A673 (cell line): ENCODE results near the gene OR10G8. TPM values are rescaled to one million over a fixed set of nuclear protein-coding genes. Genes with fewer than 3 reads are reported as not detected.
A peak's percentile ranks its signal among the peaks of the same experiment; 100 is the strongest.

Experiments used
- BruUV-seq: library from RNA; stranded (reverse); fragments of 400-500 nt; replicated peaks from 2 replicates; lab custom pipeline; 2021; lab: Mats Ljungman, UMichigan
- CTCF ChIA-PET: fragments of 300-600 bp; sonication (Branson Sonifier 250); formaldehyde crosslinking; loops from one replicate; lab custom pipeline; 2022; ENCODE audit warnings: antibody characterized with exemption; lab: Charles Lee
- POLR2A ChIA-PET: fragments of 300-600 bp; sonication (Branson Sonifier 250); formaldehyde crosslinking; loops from one replicate; lab custom pipeline; 2022; ENCODE audit warnings: antibody characterized with exemption; ENCODE audit not compliant: low non-redundant PET; lab: Charles Lee
- DNase-seq: peaks from one replicate; pipeline ENCODE4 v3.0.0-alpha.2; 2015; ENCODE audit warnings: low spot score
- H3K27ac ChIP-seq: fragments of 200-600 bp; sonication (generic); 2 replicates; pipeline ENCODE4 v1.5.1; 2016; ENCODE audit warnings: mixed run types, low read depth, mild to moderate bottlenecking, mixed read lengths, antibody characterized with exemption, low read length; ENCODE audit not compliant: poor library complexity, severe bottlenecking
- H3K27me3 ChIP-seq: fragments of 200-600 bp; sonication (generic); replicated peaks from 2 replicates; pipeline ENCODE4 v1.6.1; 2017; ENCODE audit warnings: mixed run types, low read depth, mild to moderate bottlenecking, mixed read lengths, antibody characterized with exemption, low read length; ENCODE audit not compliant: insufficient read depth, poor library complexity
- H3K36me3 ChIP-seq: fragments of 200-600 bp; sonication (generic); 2 replicates; pipeline ENCODE4 v1.6.1; 2016; ENCODE audit warnings: mixed run types, mild to moderate bottlenecking, mixed read lengths, antibody characterized with exemption, low read length; ENCODE audit not compliant: insufficient read depth, poor library complexity, severe bottlenecking
- H3K4me1 ChIP-seq: fragments of 200-600 bp; sonication (generic); 2 replicates; pipeline ENCODE4 v1.6.1; 2017; ENCODE audit warnings: mixed run types, mild to moderate bottlenecking, mixed read lengths, antibody characterized with exemption, low read length; ENCODE audit not compliant: insufficient read depth, poor library complexity, severe bottlenecking
- H3K4me3 ChIP-seq: fragments of 200-600 bp; sonication (generic); 2 replicates; pipeline ENCODE4 v1.5.1; 2016; ENCODE audit warnings: low read depth, mixed run types, mild to moderate bottlenecking, mixed read lengths, low read length; ENCODE audit not compliant: poor library complexity, severe bottlenecking
- H3K9me3 ChIP-seq: fragments of 200-600 bp; sonication (generic); 2 replicates; pipeline ENCODE4 v1.6.1; 2016; ENCODE audit warnings: mixed run types, low read depth, mild to moderate bottlenecking, mixed read lengths, antibody characterized with exemption, low read length; ENCODE audit not compliant: poor library complexity, severe bottlenecking
- EZH2 ChIP-seq: fragments of 200-600 bp; sonication (generic); IDR thresholded peaks from 2 replicates; pipeline ENCODE4 v1.6.1; 2017; ENCODE audit warnings: borderline replicate concordance, low read depth, mild to moderate bottlenecking, mixed read lengths, antibody characterized with exemption, low read length; ENCODE audit not compliant: poor library complexity, severe bottlenecking
- intact Hi-C: fragments of 100-400 bp; cut with micrococcal nuclease; formaldehyde crosslinking; loops from one replicate; pipeline ENCODE4 v1.10.0; 2022; ENCODE audit not compliant: unreplicated experiment
- total RNA-seq: library from RNA; stranded (reverse); gene quantifications from 2 replicates; pipeline ENCODE4 v1.2.3, GENCODE V29; 2021
- TF ChIP-seq, protein P1 (sequence below): fragments of 300-800, 200-600 bp; sonication (generic); conservative IDR thresholded peaks from 2 replicates; pipeline ENCODE4 v1.5.1; 2017; ENCODE audit warnings: low read depth, mild to moderate bottlenecking, antibody characterized with exemption, low read length, moderate library complexity, mixed read lengths

Gene OR10G8
- total RNA-seq, 1 experiment from 2014 or later = not detected

DNA sequence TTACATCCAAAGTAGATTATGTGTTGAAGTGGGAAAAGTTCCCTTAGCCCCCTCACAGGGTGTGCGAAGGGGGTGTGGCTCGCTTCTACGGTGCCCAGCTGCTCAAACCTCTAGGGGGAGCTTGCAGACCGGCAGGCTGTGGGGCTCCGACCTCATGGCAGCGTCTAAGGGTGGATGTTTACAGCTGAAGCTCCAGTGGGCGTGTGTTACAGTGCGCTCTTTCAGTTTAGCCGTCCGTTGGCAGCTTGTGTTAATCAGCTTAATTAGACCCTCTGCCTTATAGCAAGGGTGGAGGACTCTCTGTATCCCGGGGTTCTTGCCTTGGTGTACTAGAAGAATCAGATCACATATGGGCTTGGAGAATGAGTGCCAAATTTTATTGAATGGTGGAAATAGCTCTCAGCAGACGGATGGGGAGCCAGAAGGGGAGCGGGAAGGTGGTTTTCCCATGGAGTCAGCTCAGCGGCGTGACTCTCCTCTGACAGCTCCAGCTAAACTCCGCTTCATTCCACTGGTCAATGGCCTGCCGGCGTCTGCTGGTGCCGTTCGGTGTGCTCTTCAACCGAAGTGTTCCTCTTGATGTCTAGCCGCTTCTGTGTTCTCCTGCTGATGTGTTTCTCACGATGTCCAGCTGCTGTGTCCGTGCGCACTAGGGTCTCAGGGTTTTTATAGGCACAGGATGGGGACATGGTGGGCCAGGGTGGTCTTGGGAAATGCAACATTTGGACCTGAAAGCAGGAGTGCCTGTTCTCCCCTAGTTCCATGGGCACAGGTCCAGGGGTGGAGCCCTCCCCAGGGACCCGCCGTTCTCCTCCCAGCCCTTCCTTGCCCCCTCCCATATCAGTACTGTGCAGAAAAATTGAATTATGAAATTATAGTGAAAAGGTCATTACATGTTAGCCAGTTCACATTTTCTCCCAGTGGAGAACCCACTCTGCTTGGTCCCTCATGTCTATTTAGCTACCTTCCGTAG, 43.1 kb downstream of the OR10G8 start:
- BruUV-seq = no TSS peak
- TF ChIP-seq, protein P1, sequence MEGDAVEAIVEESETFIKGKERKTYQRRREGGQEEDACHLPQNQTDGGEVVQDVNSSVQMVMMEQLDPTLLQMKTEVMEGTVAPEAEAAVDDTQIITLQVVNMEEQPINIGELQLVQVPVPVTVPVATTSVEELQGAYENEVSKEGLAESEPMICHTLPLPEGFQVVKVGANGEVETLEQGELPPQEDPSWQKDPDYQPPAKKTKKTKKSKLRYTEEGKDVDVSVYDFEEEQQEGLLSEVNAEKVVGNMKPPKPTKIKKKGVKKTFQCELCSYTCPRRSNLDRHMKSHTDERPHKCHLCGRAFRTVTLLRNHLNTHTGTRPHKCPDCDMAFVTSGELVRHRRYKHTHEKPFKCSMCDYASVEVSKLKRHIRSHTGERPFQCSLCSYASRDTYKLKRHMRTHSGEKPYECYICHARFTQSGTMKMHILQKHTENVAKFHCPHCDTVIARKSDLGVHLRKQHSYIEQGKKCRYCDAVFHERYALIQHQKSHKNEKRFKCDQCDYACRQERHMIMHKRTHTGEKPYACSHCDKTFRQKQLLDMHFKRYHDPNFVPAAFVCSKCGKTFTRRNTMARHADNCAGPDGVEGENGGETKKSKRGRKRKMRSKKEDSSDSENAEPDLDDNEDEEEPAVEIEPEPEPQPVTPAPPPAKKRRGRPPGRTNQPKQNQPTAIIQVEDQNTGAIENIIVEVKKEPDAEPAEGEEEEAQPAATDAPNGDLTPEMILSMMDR = peak; percentile 91
- TF ChIP-seq EZH2 = no peak
- intact Hi-C loops = loop anchor here (2.0 to 5.0 kb wide), 3 partner anchors 263 to 517 kb away; no protein-coding TSS in a partner anchor
- Histone ChIP-seq H3K27me3 (no peaks in the 10 kb centered on the region), H3K4me3 (peak overlapping the region; percentile 35), H3K9me3 (no peaks in the 10 kb centered on the region), H3K27ac (no peak overlapping the region), H3K4me1 (peaks cover 18% of the 10 kb centered on the region), H3K36me3 (no peaks in the 10 kb centered on the region)
- ChIA-PET CTCF (interaction anchor here (0.6 to 1.7 kb wide), 3 partner anchors 125 to 1345 kb away, joined by 3 to 14 read pairs (median 3); no protein-coding TSS in a partner anchor), POLR2A (interaction anchor here (0.5 to 0.7 kb wide), 2 partner anchors 12 to 139 kb away, joined by 3 read pairs; no protein-coding TSS in a partner anchor)
- peak; percentile 87 for DNase-seq

DNA sequence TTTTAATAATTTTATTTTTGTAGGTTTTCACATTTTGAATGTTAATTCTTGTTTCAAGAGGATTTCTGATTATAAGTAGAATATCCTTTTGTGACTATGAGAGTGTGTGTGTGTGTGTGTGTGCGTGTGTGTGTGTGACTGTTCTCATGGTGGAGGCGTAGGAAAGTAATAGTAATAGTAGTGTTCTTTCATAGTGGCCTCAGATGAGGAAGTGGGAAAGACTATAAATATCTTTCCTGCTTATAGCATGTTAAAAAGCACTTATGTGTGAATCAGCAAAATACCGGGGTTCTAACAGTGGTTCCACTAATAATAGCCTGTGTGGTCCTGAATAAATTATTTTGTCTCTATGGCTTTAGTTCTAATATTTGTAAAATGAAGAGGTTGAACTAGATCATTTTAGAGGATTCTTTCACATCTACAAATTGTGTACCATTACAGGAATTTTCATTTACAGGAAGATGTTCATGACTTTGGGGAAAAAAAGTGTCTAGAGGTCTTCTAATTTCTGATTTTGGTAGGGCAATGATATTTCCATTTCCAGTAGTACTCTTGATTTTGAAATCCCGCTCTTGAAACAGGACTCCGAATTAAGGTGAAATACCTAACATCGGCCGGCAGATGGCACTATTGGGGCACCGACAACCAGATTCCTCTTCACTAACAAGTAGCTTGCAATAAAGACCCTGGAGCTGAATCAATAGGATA, 44.5 kb downstream of the OR10G8 start:
- no peak overlapping the region for H3K27ac ChIP-seq
- POLR2A ChIA-PET = interaction anchor here (0.5 kb wide), 1 partner anchor 102 kb away, joined by 3 read pairs; no protein-coding TSS in a partner anchor
- peaks cover 26% of the 10 kb centered on the region for H3K4me1 ChIP-seq
- no peaks in the 10 kb centered on the region for H3K27me3 ChIP-seq
- TF ChIP-seq, protein P1 = peak; percentile 90
- no peak for TF ChIP-seq EZH2
- no peaks in the 10 kb centered on the region for H3K9me3 ChIP-seq
- CTCF ChIA-PET = interaction anchor here (0.5 to 1.5 kb wide), 9 partner anchors 52 to 259 kb away, joined by 3 to 38 read pairs (median 3); no protein-coding TSS in a partner anchor
- no peak overlapping the region for H3K4me3 ChIP-seq
- intact Hi-C loops = loop anchor here (1.0 to 5.0 kb wide), 5 partner anchors 124 to 516 kb away; no protein-coding TSS in a partner anchor
- no TSS peak for BruUV-seq
- DNase-seq = peak; percentile 86
- H3K36me3 ChIP-seq = no peaks in the 10 kb centered on the region

- Histone ChIP-seq H3K9me3 (no peaks in the 10 kb centered on the region), H3K36me3 (no peaks in the 10 kb centered on the region), H3K4me3 (no peak overlapping the region), H3K4me1 (peaks cover 26% of the 10 kb centered on the region), H3K27ac (no peak overlapping the region), H3K27me3 (no peaks in the 10 kb centered on the region)
- DNase-seq = no peak
- TF ChIP-seq, protein P1 = no peak
- TF ChIP-seq EZH2 = no peak
- intact Hi-C loops = loop anchor here (1.0 to 5.0 kb wide), 5 partner anchors 124 to 515 kb away; no protein-coding TSS in a partner anchor
- no TSS peak for BruUV-seq
- ChIA-PET POLR2A (interaction anchor here (0.5 kb wide), 1 partner anchor 101 kb away, joined by 3 read pairs; no protein-coding TSS in a partner anchor), CTCF (interaction anchor here (0.5 to 1.5 kb wide), 9 partner anchors 52 to 259 kb away, joined by 3 to 38 read pairs (median 3); no protein-coding TSS in a partner anchor)
Measured at GRCh38 chr11:124071623-124071948, 45.0 kb downstream of the OR10G8 start.
